Central memory CD8-positive, alpha-beta T cell (primary cell): Measurements from ENCODE around the gene NVL.
A peak's percentile ranks its signal among the peaks of the same experiment; 100 is the strongest.
"Not testable (repeated sequence)": the region's sequence is repeated elsewhere in the genome, so short reads cannot be mapped to it uniquely, and the experiment has no call there.

ENCODE experiments used
- ATAC-seq: fragments of 150-1000 bp; cut with Tn5 transposase; replicated peaks from 2 replicates; pipeline ENCODE4 v1.10.0; 2022; ENCODE audit warnings: mild to moderate bottlenecking, moderate FRiP score, moderate number of reproducible peaks; ENCODE audit not compliant: poor library complexity, severe bottlenecking; ENCODE audit errors: extremely low read depth
- DNase-seq, 2 donors: peaks; one replicate each; pipeline ENCODE4 v3.0.0; 2021; ENCODE audit warnings: low spot score in 2 of 2
- H3K27ac Mint-ChIP-seq: one replicate; pipeline ENCODE4 v1.8.0; 2022; ENCODE audit warnings: low read depth, mild to moderate bottlenecking, moderate library complexity, mixed read lengths
- H3K27me3 Mint-ChIP-seq: one replicate; pipeline ENCODE4 v1.8.0; 2022; ENCODE audit warnings: mixed read lengths
- H3K36me3 Mint-ChIP-seq: one replicate; pipeline ENCODE4 v1.8.0; 2022; ENCODE audit warnings: mild to moderate bottlenecking, moderate library complexity, mixed read lengths; ENCODE audit not compliant: insufficient read depth
- H3K4me1 Mint-ChIP-seq: one replicate; pipeline ENCODE4 v1.8.0; 2022; ENCODE audit warnings: mixed read lengths
- H3K4me3 Mint-ChIP-seq: one replicate; pipeline ENCODE4 v1.8.0; 2022; ENCODE audit warnings: mild to moderate bottlenecking, moderate library complexity, mixed read lengths
- H3K9me3 Mint-ChIP-seq: one replicate; pipeline ENCODE4 v1.8.0; 2022; ENCODE audit warnings: mixed read lengths

The NVL gene

GRCh38 chr1:224234017-224234416, 96.0 kb downstream of the NVL start:
- Mint-ChIP-seq H3K27me3 (no peaks in the 10 kb centered on the region), H3K27ac (peak overlapping the region; percentile 61), H3K9me3 (no peaks in the 10 kb centered on the region), H3K36me3 (peaks cover 42% of the 10 kb centered on the region), H3K4me3 (no peak overlapping the region), H3K4me1 (no peaks in the 10 kb centered on the region)
- no peak for DNase-seq
- no peak for ATAC-seq

GRCh38 chr1:224226849-224227502, 103.0 kb downstream of the NVL start:
- H3K9me3 Mint-ChIP-seq: no peaks in the 10 kb centered on the region
- ATAC-seq (no peak), DNase-seq (no peak)
- H3K4me3 Mint-ChIP-seq: no peak overlapping the region
- no peaks in the 10 kb centered on the region for H3K27me3 Mint-ChIP-seq
- peaks cover 34% of the 10 kb centered on the region for H3K36me3 Mint-ChIP-seq
- no peaks in the 10 kb centered on the region for H3K4me1 Mint-ChIP-seq
- H3K27ac Mint-ChIP-seq: no peak overlapping the region

- H3K27me3 Mint-ChIP-seq: no peaks in the 10 kb centered on the region
- no peak overlapping the region for H3K4me3 Mint-ChIP-seq
- H3K27ac Mint-ChIP-seq: peak overlapping the region; percentile 67
- DNase-seq (no peak), ATAC-seq (no peak)
- peaks cover 16% of the 10 kb centered on the region for H3K36me3 Mint-ChIP-seq
- no peaks in the 10 kb centered on the region for H3K4me1 Mint-ChIP-seq
- no peaks in the 10 kb centered on the region for H3K9me3 Mint-ChIP-seq
These were observed 105.9 kb downstream of the NVL start for GRCh38 chr1:224223819-224224714.

- no peak overlapping the region for H3K4me3 Mint-ChIP-seq
- DNase-seq (no peak), ATAC-seq (no peak)
- no peak overlapping the region for H3K27ac Mint-ChIP-seq
- H3K27me3 Mint-ChIP-seq: no peaks in the 10 kb centered on the region
- H3K4me1 Mint-ChIP-seq: no peaks in the 10 kb centered on the region
- H3K9me3 Mint-ChIP-seq: no peaks in the 10 kb centered on the region
- no peaks in the 10 kb centered on the region for H3K36me3 Mint-ChIP-seq
These were observed 110.3 kb downstream of the NVL start for GRCh38 chr1:224219612-224220059.

- DNase-seq (no peak), ATAC-seq (no peak)
- Mint-ChIP-seq H3K27ac (no peak overlapping the region), H3K36me3 (no peaks in the 10 kb centered on the region), H3K4me3 (no peak overlapping the region), H3K4me1 (no peaks in the 10 kb centered on the region), H3K9me3 (no peaks in the 10 kb centered on the region), H3K27me3 (no peaks in the 10 kb centered on the region)
These were observed 110.9 kb downstream of the NVL start for GRCh38 chr1:224219011-224219611.

GRCh38 chr1:224217655-224218623, 112.0 kb downstream of the NVL start:
- DNase-seq (no peak), ATAC-seq (no peak)
- no peaks in the 10 kb centered on the region for H3K9me3 Mint-ChIP-seq
- no peaks in the 10 kb centered on the region for H3K36me3 Mint-ChIP-seq
- H3K4me3 Mint-ChIP-seq: no peak overlapping the region
- no peaks in the 10 kb centered on the region for H3K4me1 Mint-ChIP-seq
- H3K27me3 Mint-ChIP-seq: no peaks in the 10 kb centered on the region
- H3K27ac Mint-ChIP-seq: no peak overlapping the region

GRCh38 chr1:224216382-224216781, 113.6 kb downstream of the NVL start:
- Mint-ChIP-seq H3K27me3 (no peaks in the 10 kb centered on the region), H3K27ac (no peak overlapping the region), H3K36me3 (no peaks in the 10 kb centered on the region), H3K9me3 (no peaks in the 10 kb centered on the region), H3K4me3 (no peak overlapping the region), H3K4me1 (no peaks in the 10 kb centered on the region)
- DNase-seq (no peak), ATAC-seq (no peak)

GRCh38 chr1:224213438-224214119, 116.4 kb downstream of the NVL start:
- Mint-ChIP-seq H3K9me3 (no peaks in the 10 kb centered on the region), H3K4me1 (no peaks in the 10 kb centered on the region), H3K4me3 (no peak overlapping the region), H3K27ac (no peak overlapping the region), H3K27me3 (no peaks in the 10 kb centered on the region), H3K36me3 (no peaks in the 10 kb centered on the region)
- DNase-seq (no peak), ATAC-seq (no peak)

- Mint-ChIP-seq H3K4me3 (no peak overlapping the region), H3K9me3 (no peaks in the 10 kb centered on the region), H3K36me3 (no peaks in the 10 kb centered on the region), H3K27ac (no peak overlapping the region), H3K27me3 (no peaks in the 10 kb centered on the region), H3K4me1 (no peaks in the 10 kb centered on the region)
- no peak for ATAC-seq
- no peak for DNase-seq
These were observed 117.3 kb downstream of the NVL start for GRCh38 chr1:224212618-224213061.

GRCh38 chr1:224211206-224211962, 118.6 kb downstream of the NVL start:
- DNase-seq (no peak), ATAC-seq (no peak)
- H3K4me3 Mint-ChIP-seq: no peak overlapping the region
- no peaks in the 10 kb centered on the region for H3K36me3 Mint-ChIP-seq
- H3K27ac Mint-ChIP-seq: no peak overlapping the region
- H3K4me1 Mint-ChIP-seq: no peaks in the 10 kb centered on the region
- H3K27me3 Mint-ChIP-seq: no peaks in the 10 kb centered on the region
- H3K9me3 Mint-ChIP-seq: no peaks in the 10 kb centered on the region

GRCh38 chr1:224205931-224206538, 123.9 kb downstream of the NVL start:
- not testable (repeated sequence) for DNase-seq, H3K9me3 Mint-ChIP-seq, H3K27me3 Mint-ChIP-seq, H3K36me3 Mint-ChIP-seq, ATAC-seq, H3K4me1 Mint-ChIP-seq
- Mint-ChIP-seq H3K27ac (peak overlapping the region; percentile 27), H3K4me3 (peak overlapping the region; percentile 21)
